GM12878 (cell line): ENCODE results near the gene RRM2. TPM values are rescaled to one million over a fixed set of nuclear protein-coding genes. Genes with fewer than 3 reads are reported as not detected.

Experiments
- ATAC-seq: fragments of 200-7000 bp; cut with Tn5 transposase; 3 replicates; pipeline ENCODE4 v1.9.1; 2020; ENCODE audit warnings: mild to moderate bottlenecking, moderate library complexity
- BruUV-seq: library from RNA; stranded (reverse); fragments of 400-500 nt; replicated peaks from 2 replicates; lab custom pipeline; 2021; lab: Mats Ljungman, UMichigan
- CTCF ChIA-PET: fragments of 300-600 bp; sonication (Branson Sonifier 250); formaldehyde crosslinking; extraction: SDS; loops from one replicate; lab custom pipeline; 2021; ENCODE audit warnings: inconsistent platforms; lab: Yijun Ruan, JAX
- POLR2A ChIA-PET: fragments of 350-600 bp; formaldehyde crosslinking; extraction: SDS; loops from one replicate; lab custom pipeline; 2021; ENCODE audit warnings: inconsistent platforms; lab: Charles Lee
- RAD21 ChIA-PET: fragments of 300-600 bp; sonication (Branson Sonifier 250); formaldehyde crosslinking; loops from one replicate; lab custom pipeline; 2023; ENCODE audit warnings: antibody characterized with exemption; ENCODE audit not compliant: unreplicated experiment; lab: Charles Lee
- SMC1A ChIA-PET: fragments of 300-600 bp; sonication (Branson Sonifier 250); formaldehyde crosslinking; loops from one replicate; lab custom pipeline; 2023; ENCODE audit not compliant: unreplicated experiment, uncharacterized antibody; lab: Charles Lee
- DNase-seq: peaks from one replicate; pipeline ENCODE4 v3.0.0-alpha.2; 2011; ENCODE audit warnings: low read depth, low spot score
- FAIRE-seq: peaks from 3 replicates; lab custom pipeline; 2011; peaks lifted over from hg19 to GRCh38; lab: Jason Lieb, UNC
- H2AFZ ChIP-seq: 2 replicates; pipeline ENCODE4 v1.6.0; 2011; ENCODE audit warnings: low read depth, low read length, control low read depth; ENCODE audit not compliant: control insufficient read depth
- H3K27ac ChIP-seq: 2 replicates; pipeline ENCODE4 v1.5.1; 2011; ENCODE audit warnings: control low read depth; ENCODE audit not compliant: control insufficient read depth, insufficient read depth
- H3K27me3 ChIP-seq, 2 experiments: replicated peaks in 1 of 2; 2 replicates each; pipeline versions ENCODE4 v1.6.0 to v1.6.1; 2011; ENCODE audit warnings: low read length in 1 of 2; ENCODE audit not compliant: control insufficient read depth in 2 of 2, insufficient read depth in 2 of 2
- H3K36me3 ChIP-seq, 2 experiments: 2 replicates each; pipeline ENCODE4 v1.5.1; 2011; ENCODE audit warnings: low read length in 1 of 2; ENCODE audit not compliant: control insufficient read depth in 2 of 2, insufficient read depth in 2 of 2
- H3K4me1 ChIP-seq: 2 replicates; pipeline ENCODE4 v1.6.1; 2011; ENCODE audit warnings: mild to moderate bottlenecking, low read length, moderate library complexity, mixed read lengths; ENCODE audit not compliant: control insufficient read depth, insufficient read depth
- H3K4me2 ChIP-seq: 2 replicates; pipeline ENCODE4 v1.6.0; 2011; ENCODE audit warnings: control low read depth; ENCODE audit not compliant: control insufficient read depth, insufficient read depth
- H3K4me3 ChIP-seq: fragments of 200-600 bp; sonication (generic); 2 replicates; pipeline ENCODE4 v1.5.1; 2016
- H3K79me2 ChIP-seq: 2 replicates; pipeline ENCODE4 v1.6.0; 2011; ENCODE audit warnings: low read length; ENCODE audit not compliant: control insufficient read depth, insufficient read depth
- H3K9ac ChIP-seq: 2 replicates; pipeline ENCODE4 v1.8.0; 2011; ENCODE audit warnings: low read length, control low read depth, mixed read lengths; ENCODE audit not compliant: control insufficient read depth, insufficient read depth
- H3K9me3 ChIP-seq: replicated peaks from 3 replicates; pipeline ENCODE4 v1.5.1; 2011; ENCODE audit warnings: mild to moderate bottlenecking, low read length; ENCODE audit not compliant: control insufficient read depth, insufficient read depth
- H4K20me1 ChIP-seq: 2 replicates; pipeline ENCODE4 v1.6.0; 2011; ENCODE audit not compliant: control insufficient read depth, insufficient read depth
- BACH1 ChIP-seq: fragments of 450-650 bp; IDR thresholded peaks from 2 replicates; pipeline ENCODE4 v1.6.1; 2017; ENCODE audit warnings: mild to moderate bottlenecking, borderline replicate concordance
- EGR1 ChIP-seq, 2 experiments: IDR thresholded peaks; 1 replicate in 1 of 2; 2 replicates in 1 of 2; pipeline ENCODE4 v1.6.1; 2011 to 2012; ENCODE audit warnings: low read depth in 2 of 2, low read length in 2 of 2, borderline replicate concordance in 1 of 2, mild to moderate bottlenecking in 1 of 2, moderate library complexity in 1 of 2
- FOXK2 ChIP-seq: fragments of 450-650 bp; IDR thresholded peaks from 2 replicates; pipeline ENCODE4 v1.6.1; 2017; ENCODE audit warnings: mild to moderate bottlenecking, moderate library complexity
- IRF4 ChIP-seq: IDR thresholded peaks from 2 replicates; pipeline ENCODE4 v1.6.1; 2011; ENCODE audit warnings: low read depth, low read length
- MYB ChIP-seq: fragments of 150-350 bp; IDR thresholded peaks from 2 replicates; pipeline ENCODE4 v1.6.1; 2014; ENCODE audit warnings: mild to moderate bottlenecking, low read depth, low read length, borderline replicate concordance
- POLR2AphosphoS5 ChIP-seq: IDR thresholded peaks from 2 replicates; pipeline ENCODE4 v1.6.1; 2011; ENCODE audit warnings: mild to moderate bottlenecking, low read length, inconsistent platforms
- POU2F2 ChIP-seq: IDR thresholded peaks from 3 replicates; pipeline ENCODE4 v1.6.1; 2011; ENCODE audit warnings: low read depth, mild to moderate bottlenecking, low read length, borderline replicate concordance
- RBBP5 ChIP-seq: fragments of 200-600 bp; sonication (generic); conservative IDR thresholded peaks from 2 replicates; pipeline ENCODE4 v1.6.1; 2016
- TCF3 ChIP-seq: IDR thresholded peaks from 2 replicates; pipeline ENCODE4 v1.6.1; 2012; ENCODE audit warnings: low read depth, mild to moderate bottlenecking, low read length, borderline replicate concordance; ENCODE audit not compliant: insufficient read depth
- whole genome bisulfite sequencing: methylation state at CpG from one replicate; pipeline ENCODE4 v1.1.6; 2016; ENCODE audit warnings: low lambda C conversion rate; ENCODE audit not compliant: insufficient replicate concordance, insufficient coverage; ENCODE audit errors: missing lambda C conversion rate; 5-methylcytosine and 5-hydroxymethylcytosine counted together
- in situ Hi-C: fragments of 300-500 bp; cut with MboI; formaldehyde crosslinking; loops from 9 replicates; pipeline ENCODE4 v1.14.3; 2018; ENCODE audit warnings: mixed read lengths
- intact Hi-C: fragments of 100-400 bp; cut with micrococcal nuclease; formaldehyde crosslinking; loops from one replicate; pipeline ENCODE4 v1.14.2; 2022; ENCODE audit not compliant: unreplicated experiment
- polyA plus RNA-seq, 11 experiments: library from polyadenylated mRNA; depleted of rRNA in 4 of 11; unstranded in 6 of 11; stranded (reverse) in 5 of 11; fragments of >200 nt; fragmentation: Nextera tagmentation in 4 of 11; fragmentation: Illumina TruSeq in 1 of 11; extraction: Ambion mirVana in 4 of 11; extraction: Trizol in 1 of 11; gene quantifications; 1 replicate in 1 of 11; 2 replicates in 10 of 11; pipeline versions ENCODE4 v1.2.1 to v1.2.3, GENCODE V29; 2011 to 2016; ENCODE audit warnings: inconsistent platforms in 2 of 11, missing spikeins in 2 of 11, low read depth in 1 of 11
- total RNA-seq, 4 experiments: library from RNA; depleted of rRNA in 3 of 4; stranded (reverse); fragments of >200 nt in 3 of 4; fragmentation: Illumina TruSeq in 1 of 4; extraction: Trizol in 1 of 4; gene quantifications; 2 replicates each; pipeline versions ENCODE4 v1.2.1 to v1.2.3, GENCODE V29; 2013 to 2021

RRM2 gene
- total and polyA plus RNA-seq, 10 of the 15 experiments (the other 5 are each of a cell fraction or from before 2014, with no cell fraction given) = 54.4 to 771 (median 159) TPM

DNA sequence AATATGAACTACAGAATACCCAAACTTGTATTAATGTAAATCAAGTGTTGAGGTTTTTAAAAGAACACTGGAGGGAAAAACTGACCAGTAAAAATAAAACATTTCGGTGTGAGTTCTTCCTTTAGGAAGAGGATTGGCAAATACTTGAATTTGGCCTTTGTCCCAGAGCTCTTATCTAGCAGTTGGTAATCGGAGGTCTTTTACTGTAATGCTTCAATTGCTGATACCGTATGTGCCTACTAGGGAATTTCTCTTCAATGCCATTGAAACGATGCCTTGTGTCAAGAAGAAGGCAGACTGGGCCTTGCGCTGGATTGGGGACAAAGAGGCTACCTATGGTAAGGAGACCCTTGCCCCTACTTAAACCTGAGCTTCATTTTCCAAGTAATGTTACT, 4.1 kb downstream of the RRM2 start:
- H3K4me2 ChIP-seq = peak overlapping the region; percentile 36
- in situ Hi-C loops (no loop called here), intact Hi-C loops (loop anchor here (5.0 kb wide), 1 partner anchor 541 kb away; no protein-coding TSS in a partner anchor)
- WGBS = 90% methylated on average over 5 of the region's 5 CpGs
- no peak overlapping the region for H2AFZ ChIP-seq
- ChIA-PET SMC1A (interaction anchor here (0.5 to 5.2 kb wide), 10 partner anchors 8 to 308 kb away, joined by 3 to 97 read pairs (median 4); partner anchors contain the start of genes CYS1 and HPCAL1), POLR2A (interaction anchor here (0.6 to 4.3 kb wide), 5 partner anchors 11 to 283 kb away, joined by 3 to 31 read pairs (median 4); no protein-coding TSS in a partner anchor), RAD21 (interaction anchor here (1.9 to 13.8 kb wide), 7 partner anchors 11 to 308 kb away, joined by 4 to 181 read pairs (median 34); partner anchors contain the start of genes CYS1 and HPCAL1), CTCF (interaction anchor here (1.0 to 5.5 kb wide), 12 partner anchors 8 to 533 kb away, joined by 3 to 151 read pairs (median 10); no protein-coding TSS in a partner anchor)
- H3K9me3 ChIP-seq = no peaks in the 10 kb centered on the region
- no peak overlapping the region; the same call in 1 of the 2 replicates for H3K4me3 ChIP-seq
- ATAC-seq (no peak), FAIRE-seq (no peak), DNase-seq (no peak)
- no peak overlapping the region for H3K27ac ChIP-seq
- no peaks in the 10 kb centered on the region for H4K20me1 ChIP-seq
- no peak overlapping the region for H3K9ac ChIP-seq
- BruUV-seq = no TSS peak
- TF ChIP-seq IRF4 = no peak
- TF ChIP-seq RBBP5 = no peak
- TF ChIP-seq MYB = no peak
- no peak for TF ChIP-seq FOXK2
- no peak for TF ChIP-seq TCF3
- H3K27me3 ChIP-seq = no peaks in the 10 kb centered on the region
- H3K79me2 ChIP-seq = peaks cover 58% of the 10 kb centered on the region
- H3K4me1 ChIP-seq = peaks cover 5% of the 10 kb centered on the region; the same call in 1 of the 2 replicates
- peaks cover 12 to 16% of the 10 kb centered on the region in 2 experiments for H3K36me3 ChIP-seq

DNA sequence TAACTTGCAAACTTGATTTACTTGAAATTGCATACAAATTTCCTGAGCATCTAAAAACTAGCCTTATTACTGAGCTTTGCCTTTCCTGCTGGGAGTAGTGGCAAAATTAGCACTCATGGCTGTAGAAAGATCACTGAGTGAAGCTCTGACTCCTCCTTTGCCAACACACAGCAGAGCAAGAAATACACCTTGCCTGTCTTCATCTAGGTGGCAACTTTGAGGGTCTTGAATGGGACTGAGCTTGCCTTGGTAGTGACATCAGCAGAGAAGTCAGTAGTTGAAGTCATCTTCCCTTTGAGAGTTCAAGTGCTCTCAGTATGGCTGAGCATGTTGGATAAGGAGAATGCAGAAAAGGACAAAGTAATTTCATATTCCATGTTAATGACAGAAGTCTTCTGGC, 5.9 kb downstream of the RRM2 start:
- H3K4me2 ChIP-seq = peak overlapping the region; percentile 1
- in situ Hi-C loops = no loop called here
- RAD21 ChIA-PET = interaction anchor here (0.8 to 13.8 kb wide), 8 partner anchors 43 to 535 kb away, joined by 3 to 181 read pairs (median 5); no protein-coding TSS in a partner anchor
- no peak overlapping the region for H2AFZ ChIP-seq
- SMC1A ChIA-PET = interaction anchor here (0.9 to 4.8 kb wide), 11 partner anchors 12 to 318 kb away, joined by 3 to 45 read pairs (median 3); no protein-coding TSS in a partner anchor
- DNase-seq = no peak
- TF ChIP-seq BACH1 (0 out of 2 replicates have a peak, but pooled peaks have one; percentile 9), POU2F2 (peak; percentile 3; the same call in 1 of the 3 replicates), POLR2AphosphoS5 (peak; percentile 60; the same call in 1 of the 2 replicates), EGR1 (IDR thresholded peaks at IDR 0.05; ENCODE audit: borderline replicate concordance in 1 of 2, low read depth in 2 of 2, low read length in 2 of 2) (no peak)
- POLR2A ChIA-PET = interaction anchor here (0.5 to 3.2 kb wide), 9 partner anchors 12 to 317 kb away, joined by 3 to 15 read pairs (median 4); no protein-coding TSS in a partner anchor
- H3K36me3 ChIP-seq = peaks cover 17 to 18% of the 10 kb centered on the region in 2 experiments
- no peaks in the 10 kb centered on the region for H3K9me3 ChIP-seq
- intact Hi-C loops = loop anchor here (5.0 kb wide), 1 partner anchor 539 kb away; no protein-coding TSS in a partner anchor
- H3K9ac ChIP-seq = no peak overlapping the region
- H3K4me1 ChIP-seq = peaks cover 5% of the 10 kb centered on the region; the same call in 1 of the 2 replicates
- no peak overlapping the region for H3K27ac ChIP-seq
- no TSS peak for BruUV-seq
- no peaks in the 10 kb centered on the region for H3K27me3 ChIP-seq
- ATAC-seq = no peak
- 0 out of 2 replicates have a peak overlapping the region, but pooled peaks have one; percentile 8 for H3K4me3 ChIP-seq
- peaks cover 42% of the 10 kb centered on the region for H3K79me2 ChIP-seq
- CTCF ChIA-PET = interaction anchor here (0.9 to 4.4 kb wide), 8 partner anchors 13 to 317 kb away, joined by 3 to 53 read pairs (median 12); no protein-coding TSS in a partner anchor
- peaks cover 3% of the 10 kb centered on the region for H4K20me1 ChIP-seq
- FAIRE-seq = no peak
